Loucy (cell line): Measurements from ENCODE around the gene BRINP2.

Experiments used
- H2AFZ ChIP-seq: fragments of 200-600 bp; sonication (generic); 2 replicates; pipeline ENCODE4 v1.6.0; 2016; ENCODE audit warnings: antibody characterized with exemption, mild to moderate bottlenecking, low read length, moderate library complexity
- H3F3A ChIP-seq: fragments of 200-600 bp; 2 replicates; pipeline ENCODE4 v1.6.0; 2016; ENCODE audit warnings: antibody characterized with exemption, low read depth, mild to moderate bottlenecking
- H3K27me3 ChIP-seq: fragments of 200-600 bp; sonication (generic); 2 replicates; pipeline ENCODE4 v1.6.1; 2014; ENCODE audit warnings: low read length, mild to moderate bottlenecking; ENCODE audit not compliant: insufficient read depth, poor library complexity, severe bottlenecking
- H3K36me3 ChIP-seq: fragments of 200-600 bp; sonication (generic); 2 replicates; pipeline ENCODE4 v1.6.1; 2016; ENCODE audit warnings: low read length; ENCODE audit not compliant: insufficient read depth
- H3K4me1 ChIP-seq: fragments of 200-600 bp; sonication (generic); 2 replicates; pipeline ENCODE4 v1.5.1; 2014; ENCODE audit warnings: low read length, mild to moderate bottlenecking; ENCODE audit not compliant: insufficient read depth, poor library complexity, severe bottlenecking
- H3K4me2 ChIP-seq: fragments of 200-600 bp; sonication (generic); 2 replicates; pipeline ENCODE4 v1.6.0; 2014; ENCODE audit warnings: antibody characterized with exemption, low read length, low read depth, mild to moderate bottlenecking; ENCODE audit not compliant: poor library complexity, severe bottlenecking
- H3K4me3 ChIP-seq: fragments of 200-600 bp; sonication (generic); 2 replicates; pipeline ENCODE4 v1.5.1; 2014; ENCODE audit warnings: low read length, mild to moderate bottlenecking, mixed read lengths; ENCODE audit not compliant: poor library complexity, severe bottlenecking
- H3K79me2 ChIP-seq: fragments of 200-600 bp; sonication (generic); 2 replicates; pipeline ENCODE4 v1.6.1; 2014; ENCODE audit warnings: low read length; ENCODE audit not compliant: insufficient read depth
- H3K9ac ChIP-seq: fragments of 200-600 bp; sonication (generic); 2 replicates; pipeline ENCODE4 v1.6.0; 2014; ENCODE audit warnings: mild to moderate bottlenecking, low read depth, low read length, moderate library complexity; ENCODE audit not compliant: poor library complexity, severe bottlenecking
- H3K9me2 ChIP-seq: fragments of 200-600 bp; sonication (generic); replicated peaks from 2 replicates; pipeline ENCODE4 v1.6.1; 2016; ENCODE audit warnings: low read depth, low read length, mixed read lengths
- H3K9me3 ChIP-seq: fragments of 200-600 bp; sonication (generic); 2 replicates; pipeline ENCODE4 v1.6.1; 2014; ENCODE audit warnings: mild to moderate bottlenecking, antibody characterized with exemption, low read length, low read depth; ENCODE audit not compliant: insufficient read depth
- H4K20me1 ChIP-seq: fragments of 200-600 bp; sonication (generic); 2 replicates; pipeline ENCODE4 v1.6.0; 2014; ENCODE audit warnings: antibody characterized with exemption, low read length, mild to moderate bottlenecking; ENCODE audit not compliant: insufficient read depth, poor library complexity, severe bottlenecking
- EZH2phosphoT487 ChIP-seq: fragments of 200-600 bp; IDR thresholded peaks from 2 replicates; pipeline ENCODE4 v1.6.1; 2018; ENCODE audit warnings: antibody characterized with exemption, mild to moderate bottlenecking, moderate library complexity, borderline replicate concordance
- TF ChIP-seq, protein P1 (sequence below): fragments of 200-600 bp; sonication (generic); conservative IDR thresholded peaks from 2 replicates; pipeline ENCODE4 v1.5.1; 2014; ENCODE audit warnings: mild to moderate bottlenecking, antibody characterized with exemption, low read length

BRINP2 gene

DNA sequence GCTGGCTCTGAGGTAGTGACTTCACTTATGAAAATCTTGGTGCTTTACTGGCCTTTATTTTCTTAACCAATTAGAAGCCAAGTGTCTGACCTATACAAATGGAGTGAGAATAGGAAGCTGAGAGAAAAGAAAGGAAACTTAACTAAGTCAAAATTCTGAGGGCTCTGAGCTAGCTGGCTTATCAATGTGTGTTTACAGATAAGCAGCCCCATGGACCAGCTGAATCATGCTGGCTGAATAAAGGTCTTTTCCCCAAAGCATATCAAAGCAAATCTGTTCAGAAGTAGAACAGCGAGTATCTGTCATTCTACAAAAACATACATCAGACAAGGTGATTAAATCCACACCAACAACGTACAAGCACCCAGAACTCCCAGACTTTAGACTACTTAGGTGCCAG, 117.2 kb downstream of the BRINP2 start:
- H3K27me3 ChIP-seq = no peaks in the 10 kb centered on the region
- H3K9me2 ChIP-seq = no peaks in the 10 kb centered on the region
- no peak overlapping the region for H3K4me3 ChIP-seq
- no peak overlapping the region for H3K9ac ChIP-seq
- H3F3A ChIP-seq = no peaks in the 10 kb centered on the region
- H4K20me1 ChIP-seq = no peaks in the 10 kb centered on the region
- TF ChIP-seq, protein P1, sequence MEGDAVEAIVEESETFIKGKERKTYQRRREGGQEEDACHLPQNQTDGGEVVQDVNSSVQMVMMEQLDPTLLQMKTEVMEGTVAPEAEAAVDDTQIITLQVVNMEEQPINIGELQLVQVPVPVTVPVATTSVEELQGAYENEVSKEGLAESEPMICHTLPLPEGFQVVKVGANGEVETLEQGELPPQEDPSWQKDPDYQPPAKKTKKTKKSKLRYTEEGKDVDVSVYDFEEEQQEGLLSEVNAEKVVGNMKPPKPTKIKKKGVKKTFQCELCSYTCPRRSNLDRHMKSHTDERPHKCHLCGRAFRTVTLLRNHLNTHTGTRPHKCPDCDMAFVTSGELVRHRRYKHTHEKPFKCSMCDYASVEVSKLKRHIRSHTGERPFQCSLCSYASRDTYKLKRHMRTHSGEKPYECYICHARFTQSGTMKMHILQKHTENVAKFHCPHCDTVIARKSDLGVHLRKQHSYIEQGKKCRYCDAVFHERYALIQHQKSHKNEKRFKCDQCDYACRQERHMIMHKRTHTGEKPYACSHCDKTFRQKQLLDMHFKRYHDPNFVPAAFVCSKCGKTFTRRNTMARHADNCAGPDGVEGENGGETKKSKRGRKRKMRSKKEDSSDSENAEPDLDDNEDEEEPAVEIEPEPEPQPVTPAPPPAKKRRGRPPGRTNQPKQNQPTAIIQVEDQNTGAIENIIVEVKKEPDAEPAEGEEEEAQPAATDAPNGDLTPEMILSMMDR = no peak
- no peak for TF ChIP-seq EZH2phosphoT487
- no peaks in the 10 kb centered on the region for H3K36me3 ChIP-seq
- H3K9me3 ChIP-seq = no peaks in the 10 kb centered on the region
- H3K4me1 ChIP-seq = no peaks in the 10 kb centered on the region
- no peaks in the 10 kb centered on the region for H3K79me2 ChIP-seq
- H3K4me2 ChIP-seq = no peak overlapping the region
- no peak overlapping the region for H2AFZ ChIP-seq

DNA sequence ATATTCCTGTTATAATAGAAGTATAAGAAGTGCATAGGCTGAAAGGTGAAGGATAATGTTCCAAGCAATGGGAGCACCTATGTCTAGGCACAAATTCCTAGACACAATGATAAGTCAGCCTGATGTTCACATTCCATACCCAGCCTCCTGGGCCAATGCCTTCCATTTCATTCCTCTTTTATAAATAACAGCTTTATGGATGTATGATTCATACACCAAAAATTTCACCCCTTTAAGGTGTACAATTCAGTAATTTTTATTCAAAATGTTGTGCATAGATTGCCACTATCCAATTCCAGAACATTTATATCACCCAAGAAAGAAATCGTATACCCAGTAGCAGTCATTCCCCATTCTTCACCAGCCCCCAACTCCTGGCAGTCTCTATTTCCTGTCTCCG, 118.8 kb downstream of the BRINP2 start:
- Histone ChIP-seq H2AFZ (no peak overlapping the region), H3K9me3 (no peaks in the 10 kb centered on the region), H4K20me1 (no peaks in the 10 kb centered on the region), H3K4me1 (no peaks in the 10 kb centered on the region), H3K79me2 (no peaks in the 10 kb centered on the region), H3K27me3 (no peaks in the 10 kb centered on the region), H3K4me3 (no peak overlapping the region), H3F3A (no peaks in the 10 kb centered on the region), H3K36me3 (no peaks in the 10 kb centered on the region), H3K4me2 (no peak overlapping the region), H3K9ac (no peak overlapping the region), H3K9me2 (no peaks in the 10 kb centered on the region)
- no peak for TF ChIP-seq EZH2phosphoT487
- TF ChIP-seq, protein P1 = no peak

GRCh38 chr1:177300431-177300830, 129.7 kb downstream of the BRINP2 start:
- Histone ChIP-seq H2AFZ (no peak overlapping the region), H3K4me2 (no peak overlapping the region), H3F3A (no peaks in the 10 kb centered on the region)

More at GRCh38 chr1:177300431-177300830, 129.7 kb downstream of the BRINP2 start:
- Histone ChIP-seq H3K9ac (no peak overlapping the region), H3K79me2 (no peaks in the 10 kb centered on the region), H3K4me1 (no peaks in the 10 kb centered on the region), H3K9me2 (no peaks in the 10 kb centered on the region), H3K27me3 (no peaks in the 10 kb centered on the region), H3K36me3 (no peaks in the 10 kb centered on the region), H3K9me3 (no peaks in the 10 kb centered on the region), H3K4me3 (no peak overlapping the region), H4K20me1 (no peaks in the 10 kb centered on the region)
- no peak for TF ChIP-seq EZH2phosphoT487
- TF ChIP-seq, protein P1 = no peak
